HepG2 (cell line): Measurements from ENCODE around the gene HSPA1B. TPM values are rescaled to one million over a fixed set of nuclear protein-coding genes. Genes with fewer than 3 reads are reported as not detected.

Source experiments
- BORCS8-MEF2B ChIP-seq: sonication (generic); formaldehyde crosslinking; IDR thresholded peaks from 2 replicates; pipeline ENCODE4 v1.8.0; 2022; ENCODE audit warnings: mild to moderate bottlenecking, missing genetic modification reagents
- E2F5 ChIP-seq: sonication (generic); formaldehyde crosslinking; conservative IDR thresholded peaks from 2 replicates; pipeline ENCODE4 v1.4.0; 2020; ENCODE audit warnings: missing genetic modification reagents
- HNRNPUL1 ChIP-seq: fragments of 200-400 bp; formaldehyde crosslinking; IDR thresholded peaks from 2 replicates; pipeline ENCODE4 v1.6.1; 2017; ENCODE audit warnings: low read depth, mild to moderate bottlenecking, low read length, moderate library complexity
- JUNB ChIP-seq: sonication (generic); formaldehyde crosslinking; IDR thresholded peaks from 2 replicates; pipeline ENCODE4 v1.8.0; 2022; ENCODE audit warnings: missing genetic modification reagents, mild to moderate bottlenecking, borderline replicate concordance
- MED8 ChIP-seq: sonication (generic); formaldehyde crosslinking; IDR thresholded peaks from 2 replicates; pipeline ENCODE4 v1.8.1; 2023; ENCODE audit warnings: mild to moderate bottlenecking, missing genetic modification reagents; ENCODE audit not compliant: insufficient replicate concordance
- NFKB2 ChIP-seq: sonication (generic); formaldehyde crosslinking; IDR thresholded peaks from 2 replicates; pipeline ENCODE4 v1.4.0; 2020; ENCODE audit warnings: missing genetic modification reagents, borderline replicate concordance
- NFRKB ChIP-seq: fragments of 450-650 bp; IDR thresholded peaks from 2 replicates; pipeline ENCODE4 v1.6.1; 2017
- PITX1 ChIP-seq: sonication (generic); formaldehyde crosslinking; IDR thresholded peaks from 2 replicates; pipeline ENCODE4 v1.5.1; 2020; ENCODE audit warnings: mild to moderate bottlenecking, missing genetic modification reagents
- TEAD3 ChIP-seq: optimal IDR thresholded peaks from 2 replicates; pipeline ENCODE3; 2016; ENCODE audit warnings: borderline replicate concordance
- ZBTB25 ChIP-seq: IDR thresholded peaks from 2 replicates; pipeline ENCODE4 v1.6.1; 2018; ENCODE audit warnings: missing genetic modification reagents
- ZBTB49 ChIP-seq: sonication (generic); formaldehyde crosslinking; IDR thresholded peaks from 2 replicates; pipeline ENCODE4 v1.4.0; 2020; ENCODE audit warnings: missing genetic modification reagents, borderline replicate concordance
- ZFAT ChIP-seq: sonication (generic); formaldehyde crosslinking; conservative IDR thresholded peaks from 2 replicates; pipeline ENCODE4 v1.8.1; 2023; ENCODE audit warnings: missing genetic modification reagents, inconsistent platforms
- ZNF180 ChIP-seq: sonication (generic); formaldehyde crosslinking; IDR thresholded peaks from 2 replicates; pipeline ENCODE4 v1.4.0; 2020; ENCODE audit warnings: low read depth, missing genetic modification reagents, borderline replicate concordance
- ZNF446 ChIP-seq: sonication (generic); formaldehyde crosslinking; IDR thresholded peaks from 2 replicates; pipeline ENCODE4 v1.5.0; 2020; ENCODE audit warnings: mild to moderate bottlenecking, missing genetic modification reagents
- ZNF460 ChIP-seq: sonication (generic); formaldehyde crosslinking; IDR thresholded peaks from 2 replicates; pipeline ENCODE4 v1.5.1; 2020; ENCODE audit warnings: missing genetic modification reagents, mild to moderate bottlenecking, borderline replicate concordance
- ZNF543 ChIP-seq: sonication (generic); formaldehyde crosslinking; IDR thresholded peaks from 2 replicates; pipeline ENCODE4 v1.4.0; 2020; ENCODE audit warnings: mild to moderate bottlenecking, missing genetic modification reagents
- ZNF790 ChIP-seq: sonication (generic); formaldehyde crosslinking; IDR thresholded peaks from 2 replicates; pipeline ENCODE4 v1.8.0; 2022; ENCODE audit warnings: missing genetic modification reagents, mild to moderate bottlenecking, borderline replicate concordance
- polyA plus RNA-seq, 8 experiments: library from polyadenylated mRNA; depleted of rRNA in 3 of 8; stranded (reverse) in 7 of 8; unstranded in 1 of 8; fragments of >200 nt; fragmentation: Illumina TruSeq in 4 of 8; extraction: Trizol in 4 of 8; gene quantifications; 2 replicates each; pipeline versions ENCODE4 v1.2.1 to v1.2.3, GENCODE V29; 2011 to 2016; ENCODE audit warnings: low read depth in 4 of 8, missing spikeins in 1 of 8, mixed read lengths in 1 of 8; ENCODE audit not compliant: insufficient read depth in 1 of 8
- total RNA-seq, 5 experiments: library from RNA; depleted of rRNA; stranded (reverse); fragments of >200 nt; fragmentation: Illumina TruSeq; extraction: Trizol; gene quantifications; 2 replicates each; pipeline ENCODE4 v1.2.3, GENCODE V29; 2016; ENCODE audit warnings: low read depth in 1 of 5
- TF ChIP-seq, protein P1 (sequence below): sonication (generic); formaldehyde crosslinking; IDR thresholded peaks from 2 replicates; pipeline ENCODE4 v1.5.1; 2020; ENCODE audit warnings: mild to moderate bottlenecking, missing genetic modification reagents, borderline replicate concordance
- TF ChIP-seq, protein P2 (sequence below): sonication (generic); formaldehyde crosslinking; IDR thresholded peaks from 2 replicates; pipeline ENCODE4 v1.4.0; 2020; ENCODE audit warnings: missing genetic modification reagents, borderline replicate concordance

Gene HSPA1B
- total and polyA plus RNA-seq, 2 of the 13 experiments (the other 11 are each of a cell fraction or from before 2014, with no cell fraction given): 26.0 to 186 TPM

- TF ChIP-seq, protein P1, sequence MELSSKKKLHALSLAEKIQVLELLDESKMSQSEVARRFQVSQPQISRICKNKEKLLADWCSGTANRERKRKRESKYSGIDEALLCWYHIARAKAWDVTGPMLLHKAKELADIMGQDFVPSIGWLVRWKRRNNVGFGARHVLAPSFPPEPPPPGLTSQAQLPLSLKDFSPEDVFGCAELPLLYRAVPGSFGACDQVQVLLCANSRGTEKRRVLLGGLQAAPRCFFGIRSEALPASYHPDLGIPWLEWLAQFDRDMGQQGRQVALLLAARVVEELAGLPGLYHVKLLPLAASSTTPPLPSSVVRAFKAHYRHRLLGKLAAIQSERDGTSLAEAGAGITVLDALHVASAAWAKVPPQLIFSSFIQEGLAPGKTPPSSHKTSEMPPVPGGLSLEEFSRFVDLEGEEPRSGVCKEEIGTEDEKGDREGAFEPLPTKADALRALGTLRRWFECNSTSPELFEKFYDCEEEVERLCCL: peak; percentile 46; the same call in 1 of the 2 replicates
- TF ChIP-seq NFRKB (no peak), E2F5 (CRISPR knock-in tag) (peak; percentile 30; the same call in 1 of the 2 replicates), TEAD3 (CRISPR knock-in tag) (peak; percentile 40), ZNF180 (CRISPR knock-in tag) (no peak), ZNF543 (peak; percentile 49; the same call in 1 of the 2 replicates), JUNB (CRISPR knock-in tag) (no peak), PITX1 (CRISPR knock-in tag) (peak; percentile 52; the same call in 1 of the 2 replicates), ZNF446 (CRISPR knock-in tag) (0 out of 2 replicates have a peak, but pooled peaks have one; percentile 44), ZNF460 (CRISPR knock-in tag) (no peak), ZBTB49 (CRISPR knock-in tag) (no peak), ZBTB25 (CRISPR knock-in tag) (0 out of 2 replicates have a peak, but pooled peaks have one; percentile 16), BORCS8-MEF2B (CRISPR knock-in tag) (0 out of 2 replicates have a peak, but pooled peaks have one; percentile 9), MED8 (CRISPR knock-in tag) (no peak), ZFAT (CRISPR knock-in tag) (no peak), NFKB2 (no peak), HNRNPUL1 (no peak), ZNF790 (CRISPR knock-in tag) (peak; percentile 22; the same call in 1 of the 2 replicates)
- TF ChIP-seq, protein P2, sequence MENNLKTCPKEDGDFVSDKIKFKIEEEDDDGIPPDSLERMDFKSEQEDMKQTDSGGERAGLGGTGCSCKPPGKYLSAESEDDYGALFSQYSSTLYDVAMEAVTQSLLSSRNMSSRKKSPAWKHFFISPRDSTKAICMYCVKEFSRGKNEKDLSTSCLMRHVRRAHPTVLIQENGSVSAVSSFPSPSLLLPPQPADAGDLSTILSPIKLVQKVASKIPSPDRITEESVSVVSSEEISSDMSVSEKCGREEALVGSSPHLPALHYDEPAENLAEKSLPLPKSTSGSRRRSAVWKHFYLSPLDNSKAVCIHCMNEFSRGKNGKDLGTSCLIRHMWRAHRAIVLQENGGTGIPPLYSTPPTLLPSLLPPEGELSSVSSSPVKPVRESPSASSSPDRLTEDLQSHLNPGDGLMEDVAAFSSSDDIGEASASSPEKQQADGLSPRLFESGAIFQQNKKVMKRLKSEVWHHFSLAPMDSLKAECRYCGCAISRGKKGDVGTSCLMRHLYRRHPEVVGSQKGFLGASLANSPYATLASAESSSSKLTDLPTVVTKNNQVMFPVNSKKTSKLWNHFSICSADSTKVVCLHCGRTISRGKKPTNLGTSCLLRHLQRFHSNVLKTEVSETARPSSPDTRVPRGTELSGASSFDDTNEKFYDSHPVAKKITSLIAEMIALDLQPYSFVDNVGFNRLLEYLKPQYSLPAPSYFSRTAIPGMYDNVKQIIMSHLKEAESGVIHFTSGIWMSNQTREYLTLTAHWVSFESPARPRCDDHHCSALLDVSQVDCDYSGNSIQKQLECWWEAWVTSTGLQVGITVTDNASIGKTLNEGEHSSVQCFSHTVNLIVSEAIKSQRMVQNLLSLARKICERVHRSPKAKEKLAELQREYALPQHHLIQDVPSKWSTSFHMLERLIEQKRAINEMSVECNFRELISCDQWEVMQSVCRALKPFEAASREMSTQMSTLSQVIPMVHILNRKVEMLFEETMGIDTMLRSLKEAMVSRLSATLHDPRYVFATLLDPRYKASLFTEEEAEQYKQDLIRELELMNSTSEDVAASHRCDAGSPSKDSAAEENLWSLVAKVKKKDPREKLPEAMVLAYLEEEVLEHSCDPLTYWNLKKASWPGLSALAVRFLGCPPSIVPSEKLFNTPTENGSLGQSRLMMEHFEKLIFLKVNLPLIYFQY (CRISPR knock-in tag): no peak
Observed at GRCh38 chr6:31794866-31795615, 32.5 kb upstream of the HSPA1B start (continued).
